ENCODE data around the gene CLDN7.
A peak's percentile ranks its signal among the peaks of the same experiment; 100 is the strongest.

Gene CLDN7

DNA sequence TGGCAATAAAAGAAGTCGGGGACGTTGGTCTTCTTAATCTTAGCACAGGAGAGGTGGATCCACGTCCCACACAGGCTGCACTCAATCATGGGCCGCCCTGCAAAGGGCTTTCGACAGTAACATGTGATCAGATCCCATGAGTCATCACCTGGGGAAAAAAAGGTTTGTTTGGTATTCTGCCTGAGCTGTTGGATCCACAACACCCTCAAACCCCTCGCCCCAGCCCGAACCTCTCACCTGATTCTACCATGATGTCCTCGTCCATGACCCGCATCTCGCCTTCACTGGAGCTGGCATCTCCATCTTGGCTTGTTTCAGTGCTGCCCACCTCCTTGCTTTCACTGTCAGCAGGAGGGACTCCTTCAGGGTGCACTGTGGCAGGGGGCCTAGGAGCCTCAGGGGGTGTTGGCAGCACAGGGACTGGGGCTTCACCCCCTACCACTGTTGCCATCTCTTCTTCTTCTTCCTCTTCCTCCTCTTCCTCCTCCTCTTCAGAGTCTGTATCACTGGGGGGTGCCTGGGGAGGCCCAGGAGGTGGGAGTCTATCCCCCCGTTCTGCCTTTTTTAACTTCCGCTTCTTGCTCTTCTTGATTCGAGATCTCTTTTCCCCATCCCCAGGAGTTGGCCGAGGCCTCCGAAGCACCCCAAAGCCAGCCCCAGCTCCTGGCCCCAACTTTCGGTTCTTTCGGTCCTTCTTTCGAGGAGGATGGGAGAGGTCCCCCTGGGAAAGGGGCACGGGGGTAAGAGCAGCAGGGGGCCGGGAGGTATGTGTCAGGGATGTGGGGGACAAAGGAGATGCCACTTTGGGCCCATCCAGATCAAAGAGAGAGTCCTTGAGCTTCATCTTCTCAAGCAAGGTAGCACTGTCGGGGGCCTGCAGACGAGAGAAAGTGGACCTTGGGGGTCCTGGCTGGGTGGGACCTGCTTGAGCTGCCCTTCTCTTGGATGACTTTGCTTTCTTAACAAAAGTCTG lies 26.3 kb downstream of the CLDN7 start:
- DNase-seq, result no peak

DNA sequence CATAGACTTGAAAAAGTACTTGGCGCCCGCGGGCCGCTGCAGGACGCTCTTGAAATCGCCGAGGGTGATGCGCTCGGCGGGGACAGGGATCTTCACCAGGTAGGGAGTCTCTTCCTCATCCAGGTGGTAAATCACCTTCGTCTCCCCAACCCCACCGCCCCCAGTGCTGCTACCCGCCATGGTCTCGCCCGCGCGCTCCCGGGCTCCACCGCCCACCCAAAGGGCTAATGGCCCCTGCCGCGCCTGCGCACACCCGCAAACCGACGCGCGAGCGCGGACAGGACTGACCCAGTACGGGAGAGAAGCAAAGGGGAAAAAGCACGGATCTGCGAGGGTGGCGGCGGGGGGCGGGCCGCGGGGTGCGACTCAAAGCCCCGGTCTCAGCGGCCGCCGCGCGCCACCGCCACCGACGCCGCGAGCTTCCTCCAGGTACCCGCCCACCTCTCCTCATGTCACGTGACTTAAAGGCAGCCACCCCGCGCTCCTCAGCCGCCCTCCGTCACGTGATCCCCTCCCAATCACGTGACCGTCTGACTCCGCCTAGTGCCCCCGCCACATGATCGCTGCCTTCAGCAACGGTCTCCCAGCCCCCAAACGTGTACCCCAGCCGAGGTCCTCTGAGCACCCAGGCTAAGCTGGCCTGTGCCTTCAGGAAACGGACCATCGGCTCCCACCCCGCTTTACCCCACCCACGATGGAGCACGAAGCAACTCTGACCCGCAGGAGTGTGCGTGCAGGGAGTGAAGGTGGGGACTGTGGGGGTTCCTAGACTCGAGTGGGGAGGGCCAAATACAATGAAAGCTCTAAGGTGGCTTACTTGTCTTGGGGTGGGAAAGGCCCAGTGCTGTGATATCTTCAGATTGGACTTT lies 28.0 kb downstream of the CLDN7 start, which contains the start of gene DVL2:
TSS of gene DVL2 (minus strand) at position 435 of the 869 bp plus-strand sequence. CDS start at position 180, 255 bp downstream.
- peak; percentile 77 for DNase-seq

DNA sequence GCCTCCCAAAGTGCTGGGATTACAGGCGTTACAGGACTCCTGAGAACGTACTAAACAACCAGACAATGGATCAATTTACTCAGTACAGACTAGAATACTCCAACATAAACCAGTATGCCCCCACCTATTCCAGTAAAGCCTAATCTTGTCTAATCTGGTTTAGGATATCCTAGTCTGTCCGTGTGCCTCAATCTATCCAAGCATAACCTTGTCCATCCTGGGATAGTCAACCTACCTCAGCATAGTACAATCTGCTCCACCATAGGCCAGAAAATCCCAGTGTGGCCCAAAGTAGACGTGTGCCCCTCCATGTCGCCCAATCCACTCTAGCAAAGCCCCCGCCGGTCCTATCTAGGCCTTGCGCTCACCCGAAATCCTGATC lies 28.6 kb downstream of the CLDN7 start:
- DNase-seq, result no peak

DNA sequence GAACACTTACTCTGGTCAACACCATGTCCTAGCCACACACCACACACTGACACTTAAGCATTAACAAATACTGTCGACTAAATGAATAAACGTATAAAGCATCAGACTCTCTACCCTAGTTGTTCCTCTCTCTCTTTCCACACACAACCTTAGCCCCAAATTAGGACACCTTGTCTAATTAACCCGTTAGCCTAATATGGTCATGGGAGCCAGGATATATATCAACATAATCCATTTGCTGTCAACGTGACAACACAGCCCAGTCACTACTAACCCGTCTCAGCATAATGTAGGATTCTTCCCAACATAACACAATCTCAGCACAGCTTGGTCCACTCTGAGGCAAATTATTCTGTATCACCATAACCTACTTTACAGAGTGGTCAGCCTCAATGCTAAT lies 30.2 kb downstream of the CLDN7 start:
- no peak for DNase-seq

DNA sequence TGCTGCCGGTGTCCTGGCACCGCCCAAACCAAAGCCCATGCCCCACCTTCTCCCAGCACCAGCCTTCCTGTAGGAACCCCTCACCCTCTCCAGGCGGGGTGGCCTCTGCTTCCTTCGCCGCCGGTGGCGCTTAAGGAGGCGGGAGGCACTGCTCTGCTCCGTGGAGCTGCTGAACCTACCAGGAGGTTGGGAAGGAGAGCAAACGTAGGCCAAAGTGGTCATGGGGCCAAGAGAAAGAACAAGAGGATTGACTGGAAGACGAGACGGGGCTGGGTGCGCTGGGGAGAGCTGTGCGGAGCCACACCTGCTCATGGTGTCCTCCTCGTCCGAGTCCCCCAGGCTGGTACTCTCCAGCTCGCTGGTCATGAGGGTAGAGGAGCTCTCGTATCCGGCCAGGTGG lies 32.8 kb downstream of the CLDN7 start:
- DNase-seq, result no peak

DNA sequence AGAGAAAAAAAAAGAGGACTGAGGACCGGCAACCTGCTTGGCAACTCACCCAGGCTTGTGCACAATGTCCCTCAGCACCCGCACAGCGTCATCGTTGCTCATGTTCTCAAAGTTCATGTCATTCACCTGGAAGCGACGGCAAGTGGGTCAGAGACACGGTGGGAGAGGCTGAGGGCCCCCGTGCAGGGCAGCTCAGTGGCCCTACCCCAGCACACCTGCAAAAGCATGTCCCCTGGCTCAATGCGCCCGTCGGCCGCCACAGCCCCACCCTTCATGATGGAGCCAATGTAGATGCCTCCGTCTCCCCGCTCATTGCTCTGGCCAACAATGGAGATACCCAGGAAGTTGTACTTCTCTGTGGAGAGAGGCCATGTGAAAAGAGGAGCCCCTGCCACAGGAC lies 33.4 kb downstream of the CLDN7 start:
- no peak for DNase-seq

GRCh38 chr17:7226721-7227710 lies 35.3 kb downstream of the CLDN7 start:
- DNase-seq, result no peak

DNA sequence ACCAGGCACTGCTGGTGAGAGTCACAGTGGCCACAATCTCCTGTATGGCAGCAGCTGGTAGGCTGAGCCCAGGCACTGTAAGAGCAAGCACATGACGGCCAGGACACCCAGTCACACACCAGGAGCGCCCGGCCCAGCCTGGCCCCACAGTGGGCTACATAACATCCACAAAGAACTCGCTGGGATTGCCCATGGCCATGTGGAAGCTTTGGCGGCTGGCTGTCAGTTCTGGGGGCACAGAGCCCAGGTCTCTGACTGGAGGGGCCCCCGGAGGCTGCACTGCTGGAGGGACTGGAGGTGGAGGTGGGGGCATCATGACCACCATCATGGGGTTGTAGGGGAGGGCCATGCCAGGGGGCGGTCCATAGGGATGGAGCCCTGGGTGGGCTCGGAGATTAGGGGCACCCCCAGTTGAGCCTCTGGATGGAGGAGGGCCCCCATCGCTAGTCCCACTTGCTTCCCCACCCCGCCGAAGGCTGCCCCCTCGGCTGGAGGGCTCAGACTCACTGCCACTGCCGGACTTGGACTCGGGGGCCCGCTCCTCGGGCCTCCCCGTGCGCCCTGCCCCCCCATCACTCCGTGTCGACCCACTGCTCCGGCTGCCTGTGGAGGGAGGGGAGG lies 36.5 kb downstream of the CLDN7 start:
- DNase-seq, result no peak

DNA sequence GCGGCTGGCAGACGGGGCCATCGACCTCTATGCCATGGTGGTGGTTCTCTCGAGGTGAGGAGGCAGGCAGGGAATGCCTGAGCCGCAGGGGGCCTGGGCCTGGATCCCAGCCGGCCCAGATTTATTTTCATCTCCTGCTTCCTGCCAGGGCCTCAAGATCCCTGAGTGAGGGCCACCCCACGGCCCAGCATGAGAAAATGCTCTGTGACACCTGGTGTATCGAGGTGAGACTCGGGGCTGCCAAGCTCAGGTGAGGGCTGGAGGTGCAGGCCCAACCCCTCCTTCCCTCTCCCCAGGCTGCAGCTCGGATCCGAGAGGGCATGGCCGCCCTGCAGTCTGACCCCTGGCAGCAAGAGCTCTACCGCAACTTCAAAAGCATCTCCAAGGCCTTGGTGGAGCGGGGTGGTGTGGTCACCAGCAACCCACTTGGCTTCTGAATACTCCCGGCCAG lies 37.6 kb downstream of the CLDN7 start:
- DNase-seq, result no peak

- DNase-seq, result no peak
Measured at GRCh38 chr17:7224110-7224509, 38.2 kb downstream of the CLDN7 start.

DNA sequence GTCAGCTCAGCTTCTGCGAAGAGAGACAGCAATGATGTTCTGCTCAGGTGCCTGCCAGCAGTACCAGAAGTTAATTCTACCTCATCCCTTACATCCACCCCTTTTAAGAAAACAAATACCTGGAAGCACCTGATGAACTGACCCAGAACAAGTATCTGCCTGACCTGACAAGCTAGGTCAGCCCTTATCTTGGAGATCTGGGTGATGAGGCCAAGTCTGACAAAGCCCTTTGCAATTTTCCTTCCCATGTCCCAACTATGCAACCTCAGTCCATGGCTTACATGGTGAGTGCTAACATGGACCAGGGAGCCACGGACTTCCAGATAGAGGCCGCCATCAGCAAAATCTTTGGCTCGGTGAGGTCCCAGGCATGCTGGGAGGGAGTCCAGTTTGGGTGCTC lies 38.9 kb downstream of the CLDN7 start:
- DNase-seq, result no peak

- DNase-seq, result no peak
Measured at GRCh38 chr17:7222972-7223292, 39.3 kb downstream of the CLDN7 start.

DNA sequence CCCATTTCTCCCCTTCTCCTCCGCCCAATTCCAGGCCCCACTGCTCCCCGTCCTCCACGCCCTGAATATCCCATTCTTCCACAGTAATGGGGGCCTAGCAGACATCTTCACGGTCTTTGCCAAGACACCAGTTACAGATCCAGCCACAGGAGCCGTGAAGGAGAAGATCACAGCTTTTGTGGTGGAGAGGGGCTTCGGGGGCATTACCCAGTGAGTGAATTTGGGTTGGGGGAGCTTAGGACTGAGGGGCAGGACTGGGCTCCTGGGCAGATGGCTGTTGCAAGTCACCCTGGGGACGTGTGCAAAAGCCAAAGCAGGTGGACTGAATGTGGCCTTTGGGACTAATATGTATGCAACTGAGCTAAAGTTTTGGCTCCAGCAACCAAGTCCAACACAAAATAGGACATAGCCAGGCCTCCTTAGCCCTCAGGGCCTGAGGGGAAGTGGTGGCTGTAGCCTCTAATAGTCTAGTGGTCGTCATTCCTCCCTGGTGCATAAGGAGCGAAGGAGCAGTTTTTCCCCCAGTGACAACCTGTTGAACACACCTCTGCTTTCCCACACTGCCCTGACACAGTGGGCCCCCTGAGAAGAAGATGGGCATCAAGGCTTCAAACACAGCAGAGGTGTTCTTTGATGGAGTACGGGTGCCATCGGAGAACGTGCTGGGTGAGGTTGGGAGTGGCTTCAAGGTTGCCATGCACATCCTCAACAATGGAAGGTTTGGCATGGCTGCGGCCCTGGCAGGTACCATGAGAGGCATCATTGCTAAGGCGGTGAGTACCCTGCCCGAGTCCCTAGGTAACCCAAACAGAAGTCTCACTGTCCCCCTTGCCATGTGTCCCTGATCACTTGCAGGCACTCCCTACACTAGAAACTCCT lies 39.9 kb downstream of the CLDN7 start:
- DNase-seq, result no peak

- no peak for DNase-seq
Measured at GRCh38 chr17:7221278-7222092, 40.8 kb downstream of the CLDN7 start.

- DNase-seq, result no peak
Measured at GRCh38 chr17:7220593-7221277, 41.5 kb downstream of the CLDN7 start.

GRCh38 chr17:7219812-7220592 lies 42.3 kb downstream of the CLDN7 start, which contains the start of the genes ACADVL and DLG4:
TSS of gene ACADVL (plus strand) at chr17:7219938. CDS start at chr17:7219985, 47 bp downstream.
TSS of gene DLG4 (minus strand) at chr17:7219836.
- DNase-seq, result peak; percentile 83

DNA sequence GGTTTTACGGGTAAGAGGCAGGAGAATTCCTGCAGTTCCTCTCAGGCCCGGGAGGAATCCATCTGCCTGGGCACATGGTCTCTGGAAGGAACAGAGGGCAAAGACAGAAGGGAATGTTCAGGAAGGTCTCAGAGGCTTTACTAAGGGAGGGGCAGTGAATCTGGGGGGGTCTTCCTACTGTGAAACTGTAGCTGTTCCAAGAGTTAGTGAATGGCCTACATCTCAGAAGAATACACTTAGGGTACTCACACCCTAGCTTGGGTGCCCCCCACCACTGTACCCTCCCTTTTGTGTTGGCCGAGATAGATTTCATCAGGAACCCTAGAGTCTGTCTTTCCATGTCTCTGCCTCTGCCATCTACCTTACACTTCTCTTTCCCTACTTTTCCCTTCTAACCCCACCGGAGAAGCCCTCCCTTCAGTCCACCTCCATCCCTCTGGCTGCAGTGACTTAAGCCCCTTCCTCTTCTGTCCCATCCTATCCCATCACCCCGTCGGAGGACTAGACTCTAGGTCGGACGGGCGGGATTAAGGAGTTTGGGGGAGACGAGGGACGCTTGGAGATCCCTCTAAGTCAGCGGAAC lies 43.0 kb downstream of the CLDN7 start:
- no peak for DNase-seq

DNA sequence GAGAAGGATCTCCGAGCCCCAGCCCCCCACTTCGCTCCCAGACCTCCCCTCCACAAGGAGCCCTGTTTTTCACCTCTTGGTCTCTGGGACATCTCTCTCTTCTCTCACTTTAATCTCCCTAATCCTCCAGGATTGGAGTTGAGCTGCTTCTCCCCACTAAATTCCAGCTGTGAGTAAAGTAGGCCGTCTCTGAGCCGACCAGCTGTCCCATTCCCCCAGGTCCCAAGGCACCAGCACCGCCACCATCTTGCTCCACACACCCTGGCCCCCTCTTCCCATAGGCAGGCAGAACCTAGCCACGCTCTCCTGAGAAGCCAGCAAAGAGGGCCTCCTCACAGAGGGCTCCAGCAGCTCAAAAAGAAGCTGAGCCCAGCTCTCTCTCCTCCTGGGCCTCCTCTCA lies 43.5 kb downstream of the CLDN7 start:
- DNase-seq, result no peak
